Epithelial cell of proximal tubule (primary cell): ENCODE results near the gene STOML3. TPM values are rescaled to one million over a fixed set of nuclear protein-coding genes. Genes with fewer than 3 reads are reported as not detected.
A peak's percentile ranks its signal among the peaks of the same experiment; 100 is the strongest.

Experiments used
- DNase-seq: peaks from one replicate; pipeline ENCODE4 v3.0.0-alpha.2; 2011; ENCODE audit warnings: low read depth
- H3K4me3 ChIP-seq: 2 replicates; pipeline ENCODE4 v1.5.1; 2011; ENCODE audit warnings: low read depth, mild to moderate bottlenecking, low read length
- total RNA-seq: library from RNA; depleted of rRNA; stranded (reverse); fragments of >200 nt; gene quantifications from 2 replicates; pipeline ENCODE4 v1.2.3, GENCODE V29; 2015
- TF ChIP-seq, protein P1 (sequence below): conservative IDR thresholded peaks from 2 replicates; pipeline ENCODE4 v1.5.1; 2012; ENCODE audit warnings: low read depth, mild to moderate bottlenecking, low read length

Gene STOML3
- total RNA-seq, 1 donor from 2014 or later, result not detected

DNA sequence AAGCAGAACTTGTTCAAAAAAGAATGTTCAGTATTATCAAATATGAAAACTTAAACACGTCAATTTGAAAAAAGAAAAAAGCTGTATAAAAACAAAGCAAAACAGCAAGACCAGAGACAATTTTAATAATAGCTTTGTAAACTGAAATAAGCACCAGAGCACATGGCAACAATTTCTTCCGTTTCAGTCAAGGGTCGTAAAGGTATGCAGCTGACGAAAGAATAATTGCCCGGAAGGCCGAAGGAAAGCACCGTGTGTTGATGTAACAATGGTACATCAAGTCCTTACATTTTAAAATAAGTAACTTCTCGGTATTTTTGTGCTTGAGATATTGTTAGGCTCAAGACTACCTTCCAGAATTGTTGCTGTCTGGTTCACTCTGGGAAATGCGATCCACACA is 45.6 kb upstream of the STOML3 start:
- DNase-seq, result no peak
- H3K4me3 ChIP-seq, result peak overlapping the region; percentile 78
- TF ChIP-seq, protein P1, sequence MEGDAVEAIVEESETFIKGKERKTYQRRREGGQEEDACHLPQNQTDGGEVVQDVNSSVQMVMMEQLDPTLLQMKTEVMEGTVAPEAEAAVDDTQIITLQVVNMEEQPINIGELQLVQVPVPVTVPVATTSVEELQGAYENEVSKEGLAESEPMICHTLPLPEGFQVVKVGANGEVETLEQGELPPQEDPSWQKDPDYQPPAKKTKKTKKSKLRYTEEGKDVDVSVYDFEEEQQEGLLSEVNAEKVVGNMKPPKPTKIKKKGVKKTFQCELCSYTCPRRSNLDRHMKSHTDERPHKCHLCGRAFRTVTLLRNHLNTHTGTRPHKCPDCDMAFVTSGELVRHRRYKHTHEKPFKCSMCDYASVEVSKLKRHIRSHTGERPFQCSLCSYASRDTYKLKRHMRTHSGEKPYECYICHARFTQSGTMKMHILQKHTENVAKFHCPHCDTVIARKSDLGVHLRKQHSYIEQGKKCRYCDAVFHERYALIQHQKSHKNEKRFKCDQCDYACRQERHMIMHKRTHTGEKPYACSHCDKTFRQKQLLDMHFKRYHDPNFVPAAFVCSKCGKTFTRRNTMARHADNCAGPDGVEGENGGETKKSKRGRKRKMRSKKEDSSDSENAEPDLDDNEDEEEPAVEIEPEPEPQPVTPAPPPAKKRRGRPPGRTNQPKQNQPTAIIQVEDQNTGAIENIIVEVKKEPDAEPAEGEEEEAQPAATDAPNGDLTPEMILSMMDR, result no peak

DNA sequence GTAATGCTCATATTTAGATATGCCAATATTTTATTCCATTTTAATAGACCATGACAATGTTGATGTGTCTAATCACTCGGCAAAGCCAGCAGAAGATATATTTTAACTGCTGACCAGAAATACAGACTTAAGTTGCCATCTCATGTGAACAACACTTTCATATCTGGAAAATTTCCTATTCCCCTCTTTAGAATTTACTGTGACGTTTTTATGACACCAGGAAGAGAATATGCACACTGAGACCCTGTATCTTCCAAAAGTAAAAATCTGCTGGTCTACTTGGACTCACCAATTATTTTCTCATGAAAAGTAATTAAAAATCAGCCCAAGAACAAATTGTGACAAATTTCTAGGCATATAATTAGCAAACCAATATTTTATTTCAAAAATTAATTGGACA is 45.2 kb upstream of the STOML3 start:
- TF ChIP-seq, protein P1, result no peak
- H3K4me3 ChIP-seq, result peak overlapping the region; percentile 78
- DNase-seq, result no peak

DNA sequence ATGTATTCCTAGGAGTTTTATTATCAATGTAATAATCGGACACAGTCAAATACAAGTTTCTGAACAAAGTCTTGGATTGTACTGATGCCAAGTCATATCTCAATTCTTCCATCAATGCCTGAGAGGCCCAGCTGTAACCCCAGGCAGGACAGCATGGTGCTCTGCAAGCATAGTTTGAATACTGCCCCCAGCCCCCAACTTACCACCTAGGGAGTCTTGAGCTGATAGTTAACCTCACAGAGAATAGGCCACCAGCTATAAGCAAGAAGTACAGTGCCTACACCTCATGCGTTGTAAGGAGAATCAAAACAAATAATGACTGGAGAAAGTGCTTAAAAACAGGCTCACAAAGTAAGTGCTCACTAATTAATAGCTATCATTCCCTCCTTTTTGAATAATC is 44.6 kb upstream of the STOML3 start:
- H3K4me3 ChIP-seq, result peak overlapping the region; percentile 78
- no peak for DNase-seq
- TF ChIP-seq, protein P1, result no peak

DNA sequence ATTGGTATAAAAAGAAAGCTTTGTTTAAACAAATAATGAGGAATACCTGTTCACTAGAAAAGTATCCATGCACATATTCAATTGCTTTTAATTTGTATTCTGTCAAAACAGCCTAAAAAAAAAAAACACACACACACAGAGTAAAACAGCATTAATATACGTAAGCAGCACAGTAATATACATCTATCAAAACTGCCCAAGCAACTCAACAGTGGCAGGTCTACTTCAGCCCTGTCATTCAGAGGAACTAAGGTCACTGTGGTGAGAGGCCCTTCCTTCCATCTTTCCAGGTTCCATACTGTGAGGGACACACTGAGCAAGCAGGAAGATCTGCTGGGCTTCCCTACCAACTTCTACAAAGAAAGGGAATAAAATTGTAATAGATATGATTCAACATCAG is 43.5 kb upstream of the STOML3 start:
- TF ChIP-seq, protein P1, result no peak
- DNase-seq, result no peak
- H3K4me3 ChIP-seq, result no peak overlapping the region

DNA sequence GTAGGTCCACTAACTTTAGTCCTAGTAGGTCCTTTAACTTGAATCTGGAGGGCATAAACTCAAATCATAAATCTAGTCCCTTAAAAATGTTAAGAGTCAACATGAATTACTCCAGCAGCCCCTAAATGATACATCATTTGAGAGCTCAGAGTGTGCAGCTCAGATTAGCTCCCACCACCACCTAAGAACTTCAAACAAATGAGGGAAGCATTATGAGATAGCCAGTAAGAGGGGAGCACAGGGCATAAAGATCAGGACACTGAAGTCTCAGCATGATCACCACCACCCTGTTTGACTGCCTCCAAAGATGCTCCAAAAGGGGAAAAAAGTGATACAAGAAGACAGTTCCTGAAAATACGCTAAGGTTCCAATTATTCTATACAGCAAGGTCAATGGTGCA is 41.5 kb upstream of the STOML3 start:
- H3K4me3 ChIP-seq, result no peak overlapping the region
- no peak for DNase-seq
- TF ChIP-seq, protein P1, result no peak

DNA sequence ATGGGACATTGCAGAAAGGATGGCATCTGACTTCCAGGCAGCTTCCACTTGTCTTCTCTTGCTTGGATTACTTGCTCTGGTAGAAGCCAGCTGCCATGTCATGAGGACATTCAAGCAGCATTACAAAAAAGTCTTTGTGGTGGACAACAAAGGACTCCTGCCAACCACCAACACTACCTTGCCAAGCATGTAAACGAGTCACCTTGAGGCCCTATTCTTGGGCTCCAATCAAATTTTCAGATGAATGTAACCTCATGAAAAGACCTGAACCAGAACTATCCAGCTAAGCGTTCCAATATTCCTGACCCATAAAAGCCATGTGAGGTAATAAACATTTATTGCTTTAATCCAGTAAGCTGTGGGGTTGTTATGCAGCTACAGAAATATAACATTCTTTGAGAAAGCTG is 34.8 kb upstream of the STOML3 start:
- no peak overlapping the region for H3K4me3 ChIP-seq
- TF ChIP-seq, protein P1, result no peak
- no peak for DNase-seq

DNA sequence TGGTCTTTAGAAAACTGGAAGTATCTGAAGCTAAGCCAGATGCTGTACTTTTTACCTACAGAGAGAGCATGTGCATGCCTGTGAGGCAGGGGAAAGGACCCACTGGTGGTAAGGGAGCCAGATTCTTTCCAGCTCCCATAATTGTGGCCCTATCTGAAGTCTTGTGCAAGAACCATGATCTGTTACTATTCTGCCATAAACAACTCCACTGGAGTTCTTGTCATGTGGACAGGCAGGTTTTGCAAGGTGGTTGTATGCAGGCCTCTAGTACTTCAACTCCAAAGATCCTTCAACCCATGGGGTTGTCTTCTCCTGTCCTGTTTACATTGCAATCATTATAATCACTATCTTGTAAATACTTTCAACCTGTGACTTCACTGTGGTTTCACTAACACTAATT is 33.1 kb upstream of the STOML3 start:
- TF ChIP-seq, protein P1, result no peak
- DNase-seq, result no peak
- H3K4me3 ChIP-seq, result no peak overlapping the region
